Measurements from ENCODE around the gene TSFM. TPM values are rescaled to one million over a fixed set of nuclear protein-coding genes. Genes with fewer than 3 reads are reported as not detected.

The TSFM gene
- total RNA-seq, 1 donor from 2014 or later, result 25.8 TPM

- peaks cover 11% of the 10 kb centered on the region for H3K27me3 Mint-ChIP-seq (ENCODE audit: unreplicated experiment)
- H3K27ac Mint-ChIP-seq (ENCODE audit: unreplicated experiment), result no peak overlapping the region
- no peak for TF ChIP-seq CTCF (IDR thresholded peaks at IDR 0.05; ENCODE audit: unreplicated experiment)
- no peak overlapping the region for H3K4me3 Mint-ChIP-seq (ENCODE audit: unreplicated experiment)
- H3K36me3 Mint-ChIP-seq (ENCODE audit: low read depth, unreplicated experiment), result peaks cover 40% of the 10 kb centered on the region
- no peak for DNase-seq (ENCODE audit: low spot score)
- no peaks in the 10 kb centered on the region for H3K4me1 Mint-ChIP-seq (ENCODE audit: unreplicated experiment)
- H3K9me3 Mint-ChIP-seq (ENCODE audit: unreplicated experiment), result no peaks in the 10 kb centered on the region
These were observed 27.9 kb downstream of the TSFM start for GRCh38 chr12:57810450-57810849.

GRCh38 chr12:57811028-57811755 is 28.6 kb downstream of the TSFM start:
- DNase-seq (ENCODE audit: low spot score), result no peak
- Mint-ChIP-seq H3K27ac (ENCODE audit: unreplicated experiment) (no peak overlapping the region), H3K4me3 (ENCODE audit: unreplicated experiment) (no peak overlapping the region), H3K9me3 (ENCODE audit: unreplicated experiment) (no peaks in the 10 kb centered on the region), H3K4me1 (ENCODE audit: unreplicated experiment) (no peaks in the 10 kb centered on the region), H3K36me3 (ENCODE audit: low read depth, unreplicated experiment) (peaks cover 40% of the 10 kb centered on the region), H3K27me3 (ENCODE audit: unreplicated experiment) (peaks cover 13% of the 10 kb centered on the region)
- no peak for TF ChIP-seq CTCF (IDR thresholded peaks at IDR 0.05; ENCODE audit: unreplicated experiment)

GRCh38 chr12:57813111-57813970 is 30.8 kb downstream of the TSFM start:
- no peak overlapping the region for H3K4me3 Mint-ChIP-seq (ENCODE audit: unreplicated experiment)
- H3K27ac Mint-ChIP-seq (ENCODE audit: unreplicated experiment), result no peak overlapping the region
- no peaks in the 10 kb centered on the region for H3K9me3 Mint-ChIP-seq (ENCODE audit: unreplicated experiment)
- no peak for DNase-seq (ENCODE audit: low spot score)
- peaks cover 6% of the 10 kb centered on the region for H3K4me1 Mint-ChIP-seq (ENCODE audit: unreplicated experiment)
- peaks cover 31% of the 10 kb centered on the region for H3K36me3 Mint-ChIP-seq (ENCODE audit: low read depth, unreplicated experiment)
- no peak for TF ChIP-seq CTCF (IDR thresholded peaks at IDR 0.05; ENCODE audit: unreplicated experiment)
- H3K27me3 Mint-ChIP-seq (ENCODE audit: unreplicated experiment), result peaks cover 13% of the 10 kb centered on the region

GRCh38 chr12:57813971-57814772 is 31.6 kb downstream of the TSFM start:
- Mint-ChIP-seq H3K27ac (ENCODE audit: unreplicated experiment) (no peak overlapping the region), H3K4me1 (ENCODE audit: unreplicated experiment) (peaks cover 15% of the 10 kb centered on the region), H3K27me3 (ENCODE audit: unreplicated experiment) (peaks cover 13% of the 10 kb centered on the region), H3K36me3 (ENCODE audit: low read depth, unreplicated experiment) (peaks cover 33% of the 10 kb centered on the region), H3K4me3 (ENCODE audit: unreplicated experiment) (no peak overlapping the region), H3K9me3 (ENCODE audit: unreplicated experiment) (no peaks in the 10 kb centered on the region)
- no peak for DNase-seq (ENCODE audit: low spot score)
- TF ChIP-seq CTCF (IDR thresholded peaks at IDR 0.05; ENCODE audit: unreplicated experiment), result no peak
